ENCODE results near the gene BCL2L15.

GRCh38 chr1:113868387-113869083 is 18.8 kb downstream of the BCL2L15 start:
- TF ChIP-seq CTCF (IDR thresholded peaks at IDR 0.05; ENCODE audit: low read length) = no peak
- no peak for TF ChIP-seq EZH2 (optimal IDR thresholded peaks at IDR 0.05; ENCODE audit: low read depth, low read length)

Measured in MM.1S (cell line).